Measurements from ENCODE around the gene RAB7A.

The RAB7A gene

DNA sequence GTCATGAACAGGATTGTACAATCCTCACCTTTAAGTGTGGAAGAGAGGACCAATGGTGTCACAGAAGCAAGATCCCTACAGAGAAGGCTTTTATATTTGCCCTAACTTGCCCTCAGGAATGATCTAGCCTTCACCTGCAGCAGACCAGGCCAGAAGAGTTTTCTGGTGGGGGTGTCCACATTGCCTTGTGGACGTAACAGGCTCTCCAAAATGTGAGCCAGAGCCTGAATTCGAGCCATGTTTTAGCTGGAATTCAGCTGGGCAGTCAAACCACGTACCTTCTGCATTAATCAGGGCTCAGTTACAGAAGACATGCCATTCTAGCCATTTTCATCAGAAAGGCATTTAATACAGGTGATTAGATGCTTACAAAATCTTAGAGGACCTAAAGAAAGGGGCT lies 23.6 kb upstream of the RAB7A start:
- H3K4me3 ChIP-seq (ENCODE audit: low read depth, low read length), result no peak overlapping the region
- TF ChIP-seq, protein P1, sequence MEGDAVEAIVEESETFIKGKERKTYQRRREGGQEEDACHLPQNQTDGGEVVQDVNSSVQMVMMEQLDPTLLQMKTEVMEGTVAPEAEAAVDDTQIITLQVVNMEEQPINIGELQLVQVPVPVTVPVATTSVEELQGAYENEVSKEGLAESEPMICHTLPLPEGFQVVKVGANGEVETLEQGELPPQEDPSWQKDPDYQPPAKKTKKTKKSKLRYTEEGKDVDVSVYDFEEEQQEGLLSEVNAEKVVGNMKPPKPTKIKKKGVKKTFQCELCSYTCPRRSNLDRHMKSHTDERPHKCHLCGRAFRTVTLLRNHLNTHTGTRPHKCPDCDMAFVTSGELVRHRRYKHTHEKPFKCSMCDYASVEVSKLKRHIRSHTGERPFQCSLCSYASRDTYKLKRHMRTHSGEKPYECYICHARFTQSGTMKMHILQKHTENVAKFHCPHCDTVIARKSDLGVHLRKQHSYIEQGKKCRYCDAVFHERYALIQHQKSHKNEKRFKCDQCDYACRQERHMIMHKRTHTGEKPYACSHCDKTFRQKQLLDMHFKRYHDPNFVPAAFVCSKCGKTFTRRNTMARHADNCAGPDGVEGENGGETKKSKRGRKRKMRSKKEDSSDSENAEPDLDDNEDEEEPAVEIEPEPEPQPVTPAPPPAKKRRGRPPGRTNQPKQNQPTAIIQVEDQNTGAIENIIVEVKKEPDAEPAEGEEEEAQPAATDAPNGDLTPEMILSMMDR (IDR thresholded peaks at IDR 0.05; ENCODE audit: low read depth, low read length), result no peak

DNA sequence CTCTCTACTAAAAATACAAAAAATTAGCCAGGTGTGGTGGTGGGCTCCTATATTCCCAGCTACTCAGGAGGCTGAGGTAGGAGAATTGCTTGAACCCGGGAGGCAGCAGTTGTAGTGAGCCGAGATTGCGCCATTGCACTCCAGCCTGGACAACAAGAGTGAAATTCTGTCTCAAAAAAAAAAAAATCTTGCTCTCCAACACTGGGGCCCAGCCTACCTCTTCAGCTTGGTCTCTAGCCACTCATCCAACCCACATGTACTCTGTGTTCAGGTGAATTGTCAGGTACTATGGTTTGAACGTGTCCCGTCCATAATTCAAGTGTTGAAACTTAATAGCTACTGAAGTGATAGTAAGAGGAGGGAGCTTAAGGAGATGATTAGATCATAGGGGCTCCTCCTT lies 22.4 kb upstream of the RAB7A start:
- TF ChIP-seq, protein P1 (IDR thresholded peaks at IDR 0.05; ENCODE audit: low read depth, low read length), result no peak
- H3K4me3 ChIP-seq (ENCODE audit: low read depth, low read length), result no peak overlapping the region

- H3K4me3 ChIP-seq (ENCODE audit: low read depth, low read length), result no peak overlapping the region
- TF ChIP-seq, protein P1 (IDR thresholded peaks at IDR 0.05; ENCODE audit: low read depth, low read length), result no peak
Measured at GRCh38 chr3:128706086-128706615, 19.8 kb upstream of the RAB7A start.

GRCh38 chr3:128707928-128708494 lies 18.0 kb upstream of the RAB7A start:
- no peak overlapping the region for H3K4me3 ChIP-seq (ENCODE audit: low read depth, low read length)
- TF ChIP-seq, protein P1 (IDR thresholded peaks at IDR 0.05; ENCODE audit: low read depth, low read length), result no peak

GRCh38 chr3:128709038-128709437 lies 16.9 kb upstream of the RAB7A start:
- H3K4me3 ChIP-seq (ENCODE audit: low read depth, low read length), result no peak overlapping the region
- TF ChIP-seq, protein P1 (IDR thresholded peaks at IDR 0.05; ENCODE audit: low read depth, low read length), result no peak

GRCh38 chr3:128709506-128710210 lies 16.3 kb upstream of the RAB7A start:
- no peak overlapping the region for H3K4me3 ChIP-seq (ENCODE audit: low read depth, low read length)
- TF ChIP-seq, protein P1 (IDR thresholded peaks at IDR 0.05; ENCODE audit: low read depth, low read length), result no peak

- no peak overlapping the region for H3K4me3 ChIP-seq (ENCODE audit: low read depth, low read length)
- TF ChIP-seq, protein P1 (IDR thresholded peaks at IDR 0.05; ENCODE audit: low read depth, low read length), result no peak
Measured at GRCh38 chr3:128710816-128711433, 15.1 kb upstream of the RAB7A start.
